HCT116 (cell line): ENCODE measurements around the gene PMM1. TPM values are rescaled to one million over a fixed set of nuclear protein-coding genes. Genes with fewer than 3 reads are reported as not detected.

Experiments
- ATAC-seq: fragments of 200-7000 bp; cut with Tn5 transposase; 2 replicates; pipeline ENCODE4 v1.9.1; 2020; ENCODE audit warnings: mild to moderate bottlenecking, moderate library complexity
- BruUV-seq: library from RNA; stranded (reverse); fragments of 400-500 nt; replicated peaks from 2 replicates; lab custom pipeline; 2021; lab: Mats Ljungman, UMichigan
- CTCF ChIA-PET: fragments of 300-600 bp; sonication (Branson Sonifier 250); formaldehyde crosslinking; loops from one replicate; lab custom pipeline; 2021; ENCODE audit warnings: antibody characterized with exemption; lab: Charles Lee
- POLR2A ChIA-PET: fragments of 300-600, 350-600 bp; sonication (Branson Sonifier 250); formaldehyde crosslinking; loops from one replicate; lab custom pipeline; 2021; ENCODE audit warnings: antibody characterized with exemption; lab: Charles Lee
- RAD21 ChIA-PET, 2 experiments: fragments of 300-600 bp; sonication (Branson Sonifier 250); formaldehyde crosslinking; loops; one replicate each; lab custom pipeline; 2023; ENCODE audit warnings: low total read pairs in 2 of 2; ENCODE audit not compliant: uncharacterized antibody in 2 of 2, unreplicated experiment in 2 of 2, low non-redundant PET in 1 of 2; lab: Charles Lee
- DNase-seq: peaks from one replicate; pipeline ENCODE4 v3.0.0-alpha.2; 2010; ENCODE audit warnings: low read depth, low spot score
- H2AFZ ChIP-seq: fragments of 200-600 bp; shearing (Covaris generic), sonication (generic); 2 replicates; pipeline ENCODE4 v1.6.1; 2017; ENCODE audit warnings: low read depth, mixed run types, mixed read lengths, antibody characterized with exemption, low read length; ENCODE audit not compliant: poor library complexity, severe bottlenecking
- H3K27ac ChIP-seq: 2 replicates; pipeline ENCODE4 v1.5.1; 2012; ENCODE audit warnings: low read depth, low read length
- H3K27me3 ChIP-seq: fragments of 200-600 bp; sonication (generic); 2 replicates; pipeline ENCODE4 v1.6.1; 2016; ENCODE audit warnings: mixed run types, low read length, mixed read lengths; ENCODE audit not compliant: insufficient read depth
- H3K36me3 ChIP-seq, 2 experiments: fragments of 200-500 bp in 1 of 2; fragments of 200-600 bp in 1 of 2; sonication (Bioruptor generic) in 1 of 2; sonication (generic) in 1 of 2; 2 replicates each; pipeline versions ENCODE4 v1.5.1 to v1.6.1; 2014 to 2016; ENCODE audit warnings: low read length in 2 of 2, inconsistent platforms in 1 of 2, mixed read lengths in 1 of 2, mixed run types in 1 of 2; ENCODE audit not compliant: insufficient read depth in 2 of 2, control insufficient read depth in 1 of 2
- H3K4me1 ChIP-seq, 2 experiments: fragments of 200-600 bp in 1 of 2; sonication (generic) in 1 of 2; 2 replicates each; pipeline versions ENCODE4 v1.5.1 to v1.6.1; 2012 to 2017; ENCODE audit warnings: low read length in 2 of 2, inconsistent platforms in 1 of 2, mild to moderate bottlenecking in 1 of 2, mixed read lengths in 1 of 2, mixed run types in 1 of 2, moderate library complexity in 1 of 2; ENCODE audit not compliant: insufficient read depth in 2 of 2, control insufficient read depth in 1 of 2
- H3K4me2 ChIP-seq: fragments of 200-600 bp; sonication (generic); 2 replicates; pipeline ENCODE4 v1.6.1; 2017; ENCODE audit warnings: mixed run types, low read length, mixed read lengths
- H3K4me3 ChIP-seq, 2 experiments: fragments of 200-600 bp in 1 of 2; sonication (generic) in 1 of 2; replicated peaks in 1 of 2; 2 replicates each; pipeline ENCODE4 v1.5.1; 2011 to 2016; ENCODE audit warnings: low read length in 2 of 2, control low read depth in 1 of 2, low read depth in 1 of 2, mild to moderate bottlenecking in 1 of 2, mixed read lengths in 1 of 2, mixed run types in 1 of 2
- H3K79me2 ChIP-seq: fragments of 200-600 bp; sonication (generic); 2 replicates; pipeline ENCODE4 v1.6.1; 2017; ENCODE audit warnings: mild to moderate bottlenecking, mixed run types, low read length, moderate library complexity, mixed read lengths; ENCODE audit not compliant: insufficient read depth
- H3K9ac ChIP-seq: fragments of 200-600 bp; sonication (generic); 2 replicates; pipeline ENCODE4 v1.6.1; 2016; ENCODE audit warnings: low read length, mixed read lengths
- H3K9me2 ChIP-seq: fragments of 200-600 bp; sonication (generic), shearing (Covaris generic); 2 replicates; pipeline ENCODE4 v1.6.1; 2017; ENCODE audit warnings: mixed run types, mild to moderate bottlenecking, moderate library complexity; ENCODE audit not compliant: insufficient read depth
- H3K9me3 ChIP-seq, 2 experiments: fragments of 200-500 bp in 1 of 2; fragments of 200-600 bp in 1 of 2; sonication (Bioruptor generic) in 1 of 2; sonication (generic) in 1 of 2; 2 replicates each; pipeline ENCODE4 v1.6.1; 2014 to 2017; ENCODE audit warnings: low read length in 2 of 2, mixed read lengths in 2 of 2, inconsistent platforms in 1 of 2, low read depth in 1 of 2, mild to moderate bottlenecking in 1 of 2, mixed run types in 1 of 2, moderate library complexity in 1 of 2; ENCODE audit not compliant: control insufficient read depth in 1 of 2, insufficient read depth in 1 of 2
- H4K20me1 ChIP-seq: fragments of 200-600 bp; sonication (generic), shearing (Covaris generic); 2 replicates; pipeline ENCODE4 v1.6.1; 2017; ENCODE audit warnings: mixed run types, mild to moderate bottlenecking, moderate library complexity; ENCODE audit not compliant: insufficient read depth
- ATF3 ChIP-seq: IDR thresholded peaks from 2 replicates; pipeline ENCODE4 v1.6.1; 2012
- CBX3 ChIP-seq: IDR thresholded peaks from 2 replicates; pipeline ENCODE4 v1.6.1; 2012; ENCODE audit warnings: low read depth
- CEBPB ChIP-seq: IDR thresholded peaks from 2 replicates; pipeline ENCODE4 v1.6.1; 2012; ENCODE audit warnings: low read depth
- CTCF ChIP-seq, 3 experiments: fragments of 200-600 bp in 1 of 3; sonication (generic) in 1 of 3; IDR thresholded peaks in 2 of 3; conservative IDR thresholded peaks in 1 of 3; 2 replicates each; pipeline ENCODE4 v1.5.1; 2012 to 2017; ENCODE audit warnings: low read depth in 2 of 3, low read length in 2 of 3, antibody characterized with exemption in 1 of 3, borderline replicate concordance in 1 of 3, control low read depth in 1 of 3, mild to moderate bottlenecking in 1 of 3, mixed read lengths in 1 of 3, mixed run types in 1 of 3, moderate library complexity in 1 of 3; ENCODE audit not compliant: insufficient read depth in 1 of 3
- EGR1 ChIP-seq: IDR thresholded peaks from 2 replicates; pipeline ENCODE4 v1.6.1; 2012; ENCODE audit warnings: low read depth
- EZH2 ChIP-seq: fragments of 200-600 bp; sonication (generic); IDR thresholded peaks from 2 replicates; pipeline ENCODE4 v1.6.1; 2017; ENCODE audit warnings: antibody characterized with exemption, mixed run types
- EZH2phosphoT487 ChIP-seq: fragments of 200-600 bp; IDR thresholded peaks from 2 replicates; pipeline ENCODE4 v1.6.1; 2018; ENCODE audit warnings: antibody characterized with exemption, borderline replicate concordance
- MAX ChIP-seq: IDR thresholded peaks from 2 replicates; pipeline ENCODE4 v1.6.1; 2012
- POLR2A ChIP-seq: IDR thresholded peaks from 2 replicates; pipeline ENCODE4 v1.7.0; 2011; ENCODE audit warnings: borderline replicate concordance; ENCODE audit not compliant: insufficient read depth, insufficient read length; ENCODE audit errors: extremely low read depth
- POLR2AphosphoS5 ChIP-seq: IDR thresholded peaks from 2 replicates; pipeline ENCODE4 v1.6.1; 2011; ENCODE audit warnings: mild to moderate bottlenecking, low read depth, low read length, moderate library complexity
- REST ChIP-seq: IDR thresholded peaks from 2 replicates; pipeline ENCODE4 v1.6.1; 2012; ENCODE audit warnings: low read depth
- SIN3A ChIP-seq: IDR thresholded peaks from 2 replicates; pipeline ENCODE4 v1.6.1; 2012; ENCODE audit warnings: low read depth
- SP1 ChIP-seq: IDR thresholded peaks from 2 replicates; pipeline ENCODE4 v1.6.1; 2012; ENCODE audit warnings: low read depth
- SRF ChIP-seq: IDR thresholded peaks from 2 replicates; pipeline ENCODE4 v1.6.1; 2012; ENCODE audit warnings: low read depth
- YY1 ChIP-seq: IDR thresholded peaks from 2 replicates; pipeline ENCODE4 v1.6.1; 2011; ENCODE audit warnings: low read length, low read depth, moderate library complexity, mild to moderate bottlenecking; ENCODE audit not compliant: insufficient replicate concordance; ENCODE audit errors: extremely low read depth
- intact Hi-C: fragments of 100-400 bp; cut with micrococcal nuclease; formaldehyde crosslinking; loops from 2 replicates; pipeline ENCODE4 v1.10.0; 2022
- total RNA-seq: library from RNA; stranded (reverse); gene quantifications from one replicate; pipeline ENCODE4 v1.2.1, GENCODE V29; 2021; ENCODE audit not compliant: unreplicated experiment

PMM1 gene
- total RNA-seq, 1 experiment from 2014 or later: 31.7 TPM

- TF ChIP-seq REST: no peak
- no peak for TF ChIP-seq SP1
- TF ChIP-seq CBX3: no peak
- TF ChIP-seq EZH2phosphoT487: no peak
- no peak for TF ChIP-seq EZH2
- no peak for TF ChIP-seq YY1
- no peak for TF ChIP-seq POLR2AphosphoS5
Measured at GRCh38 chr22:41625577-41625976, 35.9 kb upstream of the PMM1 start (continued).

GRCh38 chr22:41621911-41622179 is 32.2 kb upstream of the PMM1 start:
- Histone ChIP-seq H3K9me2 (no peaks in the 10 kb centered on the region), H3K4me2 (peak overlapping the region; percentile 94), H4K20me1 (no peaks in the 10 kb centered on the region), H3K27me3 (no peaks in the 10 kb centered on the region), H2AFZ (no peak overlapping the region), H3K4me3 (peak overlapping the region; percentile 70 to 100), H3K4me1 (peaks cover 11 to 16% of the 10 kb centered on the region in 2 experiments), H3K36me3 (peaks cover 22 to 27% of the 10 kb centered on the region in 2 experiments), H3K79me2 (peaks cover 93% of the 10 kb centered on the region), H3K9ac (peak overlapping the region; percentile 100), H3K9me3 (no peaks in the 10 kb centered on the region), H3K27ac (peak overlapping the region; percentile 95)
- RAD21 ChIA-PET: no interaction called here
- POLR2A ChIA-PET: interaction anchor here (1.3 to 1.6 kb wide), 3 partner anchors 9 to 32 kb away, joined by 5 to 12 read pairs (median 10); partner anchors contain the start of gene PMM1
- CTCF ChIA-PET: interaction anchor here (1.9 kb wide), 1 partner anchor 45 kb away, joined by 8 read pairs; no protein-coding TSS in a partner anchor
- ATAC-seq (no peak), DNase-seq (no peak)
- intact Hi-C loops: no loop called here
- BruUV-seq: no TSS peak
- no peak for TF ChIP-seq REST
- TF ChIP-seq CTCF (IDR thresholded peaks at IDR 0.05 in 2 of 3, conservative IDR thresholded peaks at IDR 0.05 in 1 of 3; ENCODE audit: borderline replicate concordance in 1 of 3, insufficient read depth in 1 of 3, low read depth in 2 of 3, low read length in 2 of 3): no peak
- TF ChIP-seq SRF: no peak
- no peak for TF ChIP-seq POLR2A
- no peak for TF ChIP-seq SIN3A
- no peak for TF ChIP-seq EZH2phosphoT487
- TF ChIP-seq MAX: no peak
- TF ChIP-seq EZH2: no peak
- TF ChIP-seq SP1: no peak
- TF ChIP-seq EGR1: no peak
- TF ChIP-seq ATF3: no peak
- TF ChIP-seq YY1: no peak
- no peak for TF ChIP-seq CEBPB
- TF ChIP-seq POLR2AphosphoS5: no peak
